Kidney capillary endothelial cell (primary cell): ENCODE data around the gene HELB.

Source experiments
- DNase-seq: peaks from one replicate; pipeline ENCODE4 v3.0.0-alpha.2; 2018; ENCODE audit warnings: low spot score

The HELB gene

GRCh38 chr12:66301944-66302826, at the start of gene HELB:
HELB (plus strand) TSS chr12:66302493; CDS start chr12:66302604, 111 bp downstream.
- peak; percentile 95 for DNase-seq

- no peak for DNase-seq
These were observed 49.5 kb upstream of the HELB start for GRCh38 chr12:66252771-66253170.

GRCh38 chr12:66255737-66256136, 46.6 kb upstream of the HELB start:
- DNase-seq = no peak

- no peak for DNase-seq
These were observed 44.3 kb upstream of the HELB start for GRCh38 chr12:66258011-66258410.

GRCh38 chr12:66262737-66263136, 39.6 kb upstream of the HELB start:
- DNase-seq = no peak

- no peak for DNase-seq
These were observed 33.7 kb upstream of the HELB start for GRCh38 chr12:66268562-66268961.

GRCh38 chr12:66269142-66269541, 33.2 kb upstream of the HELB start:
- DNase-seq = no peak

GRCh38 chr12:66269757-66270383, 32.4 kb upstream of the HELB start:
- peak; percentile 52 for DNase-seq

- DNase-seq = no peak
These were observed 31.7 kb upstream of the HELB start for GRCh38 chr12:66270613-66271012.

- DNase-seq = no peak
These were observed 29.6 kb upstream of the HELB start for GRCh38 chr12:66272650-66273049.

GRCh38 chr12:66273147-66273546, 29.1 kb upstream of the HELB start:
- no peak for DNase-seq

- no peak for DNase-seq
These were observed 27.3 kb upstream of the HELB start for GRCh38 chr12:66275040-66275439.

- peak; percentile 38 for DNase-seq
These were observed 23.1 kb upstream of the HELB start for GRCh38 chr12:66279123-66279712.

- DNase-seq = no peak
These were observed 21.7 kb upstream of the HELB start for GRCh38 chr12:66280561-66280960.

- DNase-seq = no peak
These were observed 20.0 kb upstream of the HELB start for GRCh38 chr12:66282244-66282643.

GRCh38 chr12:66287275-66287674, 15.0 kb upstream of the HELB start:
- no peak for DNase-seq

GRCh38 chr12:66288121-66288520, 14.2 kb upstream of the HELB start:
- DNase-seq = no peak

GRCh38 chr12:66289485-66289884, 12.8 kb upstream of the HELB start:
- DNase-seq = no peak

GRCh38 chr12:66290716-66291200, 11.5 kb upstream of the HELB start:
- DNase-seq = no peak

GRCh38 chr12:66296176-66296683, 6.1 kb upstream of the HELB start:
- no peak for DNase-seq

GRCh38 chr12:66297080-66297479, 5.2 kb upstream of the HELB start:
- no peak for DNase-seq

- no peak for DNase-seq
These were observed 4.4 kb upstream of the HELB start for GRCh38 chr12:66297923-66298322.

- DNase-seq = no peak
These were observed 505 bp downstream of the HELB start for GRCh38 chr12:66302827-66303169.
